Measurements from ENCODE around the gene SLC22A23.
"Not testable (repeated sequence)": the region's sequence is repeated elsewhere in the genome, so short reads cannot be mapped to it uniquely, and the experiment has no call there.

SLC22A23 gene

DNA sequence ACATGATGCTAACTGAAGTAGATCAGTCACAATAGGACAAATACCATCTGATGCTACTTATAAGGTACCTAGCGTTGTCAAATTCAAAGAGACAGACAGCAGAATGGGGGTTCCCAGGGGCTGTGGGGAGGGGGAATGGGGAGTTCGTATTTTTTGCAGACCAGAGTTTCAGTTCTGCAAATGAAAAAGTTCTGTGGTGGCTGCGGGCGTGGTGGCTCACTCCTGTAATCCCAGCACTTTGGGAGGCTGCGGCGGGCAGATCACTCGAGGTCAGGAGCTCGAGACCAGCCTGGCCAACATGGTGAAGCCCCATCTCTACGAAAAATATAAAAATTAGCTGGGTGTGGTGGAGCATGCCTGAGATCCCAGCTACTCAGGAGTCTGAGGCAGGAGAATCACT lies 68.1 kb downstream of the SLC22A23 start:
- Histone ChIP-seq H3K36me3 (ENCODE audit: control insufficient read depth, low read length) (no peaks in the 10 kb centered on the region), H3K27ac (ENCODE audit: low read depth, low read length) (no peak overlapping the region), H3K4me1 (ENCODE audit: control insufficient read depth, low read length) (peaks cover 5% of the 10 kb centered on the region), H4K20me1 (ENCODE audit: control insufficient read depth, insufficient read depth, low read depth, low read length) (no peaks in the 10 kb centered on the region), H3K27me3 (ENCODE audit: control insufficient read depth, low read length) (peaks cover 25% of the 10 kb centered on the region), H3K4me2 (ENCODE audit: low read length) (no peak overlapping the region), H3K9me2 (replicated peaks; ENCODE audit: control insufficient read depth, low read length) (no peaks in the 10 kb centered on the region), H3F3A (ENCODE audit: control insufficient read depth, insufficient read depth) (no peaks in the 10 kb centered on the region), H3K79me2 (ENCODE audit: control insufficient read depth, low read length) (no peaks in the 10 kb centered on the region), H3K4me3 (ENCODE audit: low read length) (no peak overlapping the region), H3K9me3 (ENCODE audit: control insufficient read depth, insufficient read depth, low read length) (no peaks in the 10 kb centered on the region)
- TF ChIP-seq, protein P1, sequence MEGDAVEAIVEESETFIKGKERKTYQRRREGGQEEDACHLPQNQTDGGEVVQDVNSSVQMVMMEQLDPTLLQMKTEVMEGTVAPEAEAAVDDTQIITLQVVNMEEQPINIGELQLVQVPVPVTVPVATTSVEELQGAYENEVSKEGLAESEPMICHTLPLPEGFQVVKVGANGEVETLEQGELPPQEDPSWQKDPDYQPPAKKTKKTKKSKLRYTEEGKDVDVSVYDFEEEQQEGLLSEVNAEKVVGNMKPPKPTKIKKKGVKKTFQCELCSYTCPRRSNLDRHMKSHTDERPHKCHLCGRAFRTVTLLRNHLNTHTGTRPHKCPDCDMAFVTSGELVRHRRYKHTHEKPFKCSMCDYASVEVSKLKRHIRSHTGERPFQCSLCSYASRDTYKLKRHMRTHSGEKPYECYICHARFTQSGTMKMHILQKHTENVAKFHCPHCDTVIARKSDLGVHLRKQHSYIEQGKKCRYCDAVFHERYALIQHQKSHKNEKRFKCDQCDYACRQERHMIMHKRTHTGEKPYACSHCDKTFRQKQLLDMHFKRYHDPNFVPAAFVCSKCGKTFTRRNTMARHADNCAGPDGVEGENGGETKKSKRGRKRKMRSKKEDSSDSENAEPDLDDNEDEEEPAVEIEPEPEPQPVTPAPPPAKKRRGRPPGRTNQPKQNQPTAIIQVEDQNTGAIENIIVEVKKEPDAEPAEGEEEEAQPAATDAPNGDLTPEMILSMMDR (IDR thresholded peaks at IDR 0.05; ENCODE audit: low read depth, low read length, poor library complexity, severe bottlenecking): no peak
- no peak for TF ChIP-seq EZH2phosphoT487 (IDR thresholded peaks at IDR 0.05; ENCODE audit: borderline replicate concordance, low read length)

- Histone ChIP-seq H4K20me1 (ENCODE audit: control insufficient read depth, insufficient read depth, low read depth, low read length) (no peaks in the 10 kb centered on the region), H3F3A (ENCODE audit: control insufficient read depth, insufficient read depth) (no peaks in the 10 kb centered on the region), H3K4me1 (ENCODE audit: control insufficient read depth, low read length) (peaks cover 5% of the 10 kb centered on the region), H3K4me2 (ENCODE audit: low read length) (no peak overlapping the region), H3K27ac (ENCODE audit: low read depth, low read length) (no peak overlapping the region), H3K4me3 (ENCODE audit: low read length) (no peak overlapping the region), H3K27me3 (ENCODE audit: control insufficient read depth, low read length) (peaks cover 32% of the 10 kb centered on the region), H3K9me3 (ENCODE audit: control insufficient read depth, insufficient read depth, low read length) (no peaks in the 10 kb centered on the region), H3K79me2 (ENCODE audit: control insufficient read depth, low read length) (no peaks in the 10 kb centered on the region), H3K9me2 (replicated peaks; ENCODE audit: control insufficient read depth, low read length) (no peaks in the 10 kb centered on the region), H3K36me3 (ENCODE audit: control insufficient read depth, low read length) (no peaks in the 10 kb centered on the region)
- TF ChIP-seq, protein P1 (IDR thresholded peaks at IDR 0.05; ENCODE audit: low read depth, low read length, poor library complexity, severe bottlenecking): no peak
- no peak for TF ChIP-seq EZH2phosphoT487 (IDR thresholded peaks at IDR 0.05; ENCODE audit: borderline replicate concordance, low read length)
These were observed 70.4 kb downstream of the SLC22A23 start for GRCh38 chr6:3386374-3386857.

DNA sequence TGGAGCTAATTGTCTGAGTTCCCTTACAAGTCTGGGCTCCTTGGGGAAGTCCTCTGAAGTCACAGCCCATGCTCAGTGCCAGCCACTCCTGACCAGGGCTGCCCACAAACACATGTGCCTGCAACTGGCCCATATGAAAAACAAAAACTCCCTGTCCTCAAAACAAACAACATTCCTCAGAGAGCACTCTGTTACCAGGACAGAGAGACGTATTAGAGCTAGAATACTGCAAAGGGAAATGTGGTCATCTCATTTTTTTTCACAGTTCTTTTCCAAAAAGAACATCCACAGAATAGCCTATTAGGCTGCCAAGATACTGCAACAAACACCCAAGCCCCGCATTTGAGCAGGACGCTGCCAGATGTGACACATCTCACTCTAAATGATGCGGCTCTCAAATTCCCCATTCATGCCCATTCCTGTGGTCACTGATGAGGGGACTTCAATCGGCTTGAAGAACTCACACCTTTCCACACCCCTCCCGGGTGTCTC lies 71.1 kb downstream of the SLC22A23 start:
- Histone ChIP-seq H3K4me3 (ENCODE audit: low read length) (no peak overlapping the region), H3F3A (ENCODE audit: control insufficient read depth, insufficient read depth) (no peaks in the 10 kb centered on the region), H4K20me1 (ENCODE audit: control insufficient read depth, insufficient read depth, low read depth, low read length) (no peaks in the 10 kb centered on the region), H3K27me3 (ENCODE audit: control insufficient read depth, low read length) (peaks cover 28% of the 10 kb centered on the region), H3K79me2 (ENCODE audit: control insufficient read depth, low read length) (no peaks in the 10 kb centered on the region), H3K27ac (ENCODE audit: low read depth, low read length) (no peak overlapping the region), H3K4me1 (ENCODE audit: control insufficient read depth, low read length) (peaks cover 5% of the 10 kb centered on the region), H3K36me3 (ENCODE audit: control insufficient read depth, low read length) (no peaks in the 10 kb centered on the region), H3K9me3 (ENCODE audit: control insufficient read depth, insufficient read depth, low read length) (no peaks in the 10 kb centered on the region), H3K4me2 (ENCODE audit: low read length) (no peak overlapping the region), H3K9me2 (replicated peaks; ENCODE audit: control insufficient read depth, low read length) (no peaks in the 10 kb centered on the region)
- no peak for TF ChIP-seq EZH2phosphoT487 (IDR thresholded peaks at IDR 0.05; ENCODE audit: borderline replicate concordance, low read length)
- TF ChIP-seq, protein P1 (IDR thresholded peaks at IDR 0.05; ENCODE audit: low read depth, low read length, poor library complexity, severe bottlenecking): no peak

GRCh38 chr6:3385181-3385580 lies 71.7 kb downstream of the SLC22A23 start:
- not testable (repeated sequence) for H3K27ac ChIP-seq (ENCODE audit: low read depth, low read length); H3K9me2 ChIP-seq (replicated peaks; ENCODE audit: control insufficient read depth, low read length); H3K4me3 ChIP-seq (ENCODE audit: low read length); H3F3A ChIP-seq (ENCODE audit: control insufficient read depth, insufficient read depth); H3K79me2 ChIP-seq (ENCODE audit: control insufficient read depth, low read length); H3K36me3 ChIP-seq (ENCODE audit: control insufficient read depth, low read length); H4K20me1 ChIP-seq (ENCODE audit: control insufficient read depth, insufficient read depth, low read depth, low read length); H3K4me1 ChIP-seq (ENCODE audit: control insufficient read depth, low read length); H3K4me2 ChIP-seq (ENCODE audit: low read length); H3K9me3 ChIP-seq (ENCODE audit: control insufficient read depth, insufficient read depth, low read length)
- H3K27me3 ChIP-seq (ENCODE audit: control insufficient read depth, low read length): peaks cover 30% of the 10 kb centered on the region

Data from DOHH2 (cell line).